GM11168 (cell line): ENCODE data around the gene LMNTD2.

Experiments used
- in situ Hi-C: fragments of 300-500 bp; cut with MboI; formaldehyde crosslinking; loops from one replicate; pipeline ENCODE4 v1.12.0; 2022; ENCODE audit warnings: low sequenced_read_pairs; ENCODE audit not compliant: unreplicated experiment

Gene LMNTD2

DNA sequence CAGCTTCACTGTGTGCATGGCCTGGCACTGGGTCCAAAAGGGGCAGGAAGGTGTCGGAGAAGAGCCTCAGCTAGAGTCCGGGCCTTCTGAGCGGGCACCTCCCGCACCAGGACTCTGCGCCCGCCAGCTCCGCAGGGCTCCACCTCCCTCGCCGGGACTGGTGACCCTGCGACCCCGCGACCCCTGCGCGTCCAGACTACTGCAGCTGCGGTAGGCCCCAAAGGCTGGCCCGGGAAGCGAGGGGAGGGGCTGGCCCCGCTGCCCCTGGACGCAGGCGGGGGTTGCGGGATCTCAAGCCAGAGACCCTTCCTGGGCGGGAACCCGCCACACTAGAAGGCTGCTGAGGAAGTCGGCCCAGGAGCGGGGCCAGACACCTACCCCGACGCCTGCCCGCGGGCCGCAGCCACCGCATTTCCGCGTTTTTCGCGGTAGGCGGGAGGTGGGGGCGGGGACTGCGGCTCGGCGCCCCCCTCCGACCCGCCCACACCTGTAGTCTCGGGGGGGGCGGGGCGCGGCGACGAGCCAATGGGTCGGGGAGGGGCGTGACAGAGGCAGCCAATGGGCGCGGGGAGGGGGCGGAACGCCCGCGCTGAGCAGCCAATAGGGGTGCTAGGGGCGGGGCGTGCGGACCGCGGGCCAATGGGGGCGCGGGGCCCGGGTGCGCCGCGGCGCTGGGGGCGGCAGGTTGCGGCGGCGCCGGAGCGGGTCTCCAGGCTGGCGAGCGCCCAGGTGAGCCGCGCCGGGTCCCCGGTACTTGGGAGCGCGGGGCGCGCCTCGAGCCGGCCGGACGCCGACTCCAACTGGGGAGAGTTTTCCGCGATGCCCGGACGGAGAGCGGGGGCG is at the start of gene LMNTD2, which contains the start of gene RASSF7:
Gene LMNTD2, minus strand, starts transcription at position 434 of the 843 bp plus-strand sequence. Its CDS starts 22 bp downstream, at position 412.
Gene RASSF7, plus strand, starts transcription at position 666 of the 843 bp plus-strand sequence. CDS start 799 bp downstream, outside the sequence.
- in situ Hi-C loops, result no loop called here

- in situ Hi-C loops, result no loop called here
Observed at GRCh38 chr11:609341-609811, 48.8 kb upstream of the LMNTD2 start.

DNA sequence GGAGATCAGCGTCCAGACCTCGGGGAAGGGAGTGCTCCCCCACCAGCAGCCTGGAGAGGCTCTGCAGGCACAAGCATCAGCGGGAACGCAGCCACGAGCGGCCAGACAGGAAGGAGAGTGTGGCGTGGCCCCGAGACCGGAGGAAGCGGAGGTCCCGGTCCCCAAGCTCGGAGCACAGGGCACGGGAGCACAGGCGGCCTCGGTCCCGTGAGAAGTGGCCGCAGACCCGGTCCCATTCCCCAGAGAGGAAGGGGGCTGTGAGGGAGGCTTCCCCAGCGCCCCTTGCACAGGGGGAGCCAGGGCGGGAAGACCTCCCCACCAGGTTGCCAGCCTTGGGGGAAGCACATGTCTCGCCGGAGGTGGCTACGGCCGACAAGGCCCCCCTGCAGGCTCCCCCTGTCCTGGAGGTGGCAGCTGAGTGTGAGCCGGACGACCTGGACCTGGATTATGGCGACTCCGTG is 48.3 kb upstream of the LMNTD2 start:
- in situ Hi-C loops, result no loop called here

DNA sequence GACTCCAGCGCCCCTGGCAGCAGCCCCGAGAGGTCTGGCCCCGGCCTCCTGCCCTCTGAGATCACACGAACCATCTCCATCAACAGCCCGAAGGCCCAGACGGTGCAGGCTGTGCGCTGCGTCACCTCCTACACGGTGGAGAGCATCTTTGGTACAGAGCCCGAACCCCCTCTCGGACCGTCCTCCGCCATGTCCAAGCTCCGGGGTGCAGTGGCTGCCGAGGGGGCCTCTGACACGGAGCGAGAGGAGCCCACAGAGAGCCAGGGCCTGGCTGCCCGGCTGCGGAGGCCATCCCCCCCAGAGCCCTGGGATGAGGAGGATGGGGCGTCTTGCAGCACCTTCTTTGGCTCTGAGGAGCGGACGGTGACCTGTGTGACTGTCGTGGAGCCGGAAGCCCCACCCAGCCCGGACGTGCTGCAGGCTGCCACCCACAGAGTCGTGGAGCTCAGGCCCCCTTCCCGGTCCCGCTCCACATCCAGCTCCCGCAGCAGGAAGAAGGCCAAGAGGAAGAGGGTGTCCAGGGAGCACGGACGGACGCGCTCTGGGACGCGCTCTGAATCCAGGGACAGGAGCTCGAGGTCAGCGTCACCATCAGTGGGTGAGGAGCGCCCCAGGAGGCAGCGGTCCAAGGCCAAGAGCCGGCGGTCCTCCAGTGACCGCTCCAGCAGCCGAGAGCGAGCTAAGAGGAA is 47.6 kb upstream of the LMNTD2 start:
- in situ Hi-C loops, result no loop called here

GRCh38 chr11:607020-607780 is 46.7 kb upstream of the LMNTD2 start:
- in situ Hi-C loops, result no loop called here

GRCh38 chr11:606245-606644 is 45.7 kb upstream of the LMNTD2 start:
- in situ Hi-C loops, result no loop called here

GRCh38 chr11:605286-606129 is 45.0 kb upstream of the LMNTD2 start:
- in situ Hi-C loops, result no loop called here

DNA sequence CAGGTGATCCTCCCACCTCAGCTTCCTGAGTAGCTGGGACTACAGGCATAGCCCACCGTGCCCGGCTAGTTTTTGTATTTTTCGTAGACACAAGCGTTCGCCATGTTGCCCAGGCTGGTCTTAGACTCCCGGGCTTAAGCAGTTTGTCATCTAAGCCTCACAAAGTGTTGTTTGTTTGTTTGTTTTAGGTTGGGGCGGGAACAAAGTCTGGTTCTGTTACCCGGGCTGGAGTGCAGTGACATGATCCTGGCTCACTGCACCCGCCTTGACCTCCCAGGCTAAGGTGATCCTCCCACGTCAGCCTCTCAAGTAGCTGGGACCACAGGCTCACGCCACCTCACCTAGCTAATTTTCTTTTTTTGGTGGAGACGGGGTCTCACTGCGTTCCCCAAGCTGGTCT is 42.6 kb upstream of the LMNTD2 start:
- in situ Hi-C loops, result loop anchor here (5.0 kb wide), 1 partner anchor 64 kb away; no protein-coding TSS in a partner anchor

GRCh38 chr11:601573-602245 is 41.2 kb upstream of the LMNTD2 start:
- in situ Hi-C loops, result loop anchor here (5.0 kb wide), 1 partner anchor 66 kb away; no protein-coding TSS in a partner anchor

- in situ Hi-C loops, result no loop called here
Observed at GRCh38 chr11:598005-598680, 37.6 kb upstream of the LMNTD2 start.

- in situ Hi-C loops, result no loop called here
Observed at GRCh38 chr11:597166-597725, 36.7 kb upstream of the LMNTD2 start.

DNA sequence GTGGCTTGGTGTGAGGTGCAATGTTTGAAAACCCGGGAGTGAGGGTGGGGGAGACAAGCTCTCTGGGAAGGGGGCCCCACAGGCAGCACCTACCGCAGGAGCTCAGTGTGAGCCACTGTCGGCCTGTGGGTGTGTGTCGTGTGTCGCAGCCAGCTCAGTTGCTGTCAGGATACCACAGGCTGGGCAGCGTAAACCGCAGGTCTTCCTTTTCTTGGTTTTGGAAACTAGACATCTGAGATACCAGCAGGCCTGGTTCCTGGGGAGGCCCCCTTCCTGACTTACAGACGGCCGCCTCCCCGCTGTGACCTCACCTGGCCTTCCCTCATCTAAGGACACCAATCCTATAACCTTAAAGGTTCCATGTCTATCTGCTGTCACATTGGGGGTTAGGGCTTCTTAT is 35.8 kb upstream of the LMNTD2 start:
- in situ Hi-C loops, result no loop called here

- in situ Hi-C loops, result no loop called here
Observed at GRCh38 chr11:595400-595799, 34.9 kb upstream of the LMNTD2 start.

DNA sequence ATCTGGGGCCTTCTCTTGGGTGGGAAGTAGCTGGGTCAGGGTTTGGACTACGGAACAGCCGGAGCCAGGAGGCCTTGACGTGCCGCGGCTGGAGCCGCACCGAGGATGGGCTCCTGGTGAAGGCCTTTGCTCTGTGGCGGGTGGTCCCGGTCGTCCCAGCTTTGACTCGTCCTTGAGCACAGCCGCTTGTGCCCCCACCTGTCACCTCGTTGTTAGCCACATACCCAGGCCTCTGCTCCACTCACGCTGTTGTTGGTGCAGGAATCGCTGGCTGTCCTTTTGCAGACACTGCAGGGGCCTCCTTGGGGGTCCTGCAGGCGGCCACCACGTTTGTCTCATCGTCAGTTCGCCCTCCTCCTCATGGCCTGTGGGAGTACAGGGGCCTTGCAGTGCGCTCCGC is 32.8 kb upstream of the LMNTD2 start:
- in situ Hi-C loops, result no loop called here

GRCh38 chr11:592918-593317 is 32.4 kb upstream of the LMNTD2 start:
- in situ Hi-C loops, result no loop called here

GRCh38 chr11:592501-592900 is 32.0 kb upstream of the LMNTD2 start:
- in situ Hi-C loops, result no loop called here

GRCh38 chr11:590997-591396 is 30.5 kb upstream of the LMNTD2 start:
- in situ Hi-C loops, result no loop called here

- in situ Hi-C loops, result no loop called here
Observed at GRCh38 chr11:589798-590197, 29.3 kb upstream of the LMNTD2 start.
